Measurements from ENCODE around the gene ASPHD2. TPM values are rescaled to one million over a fixed set of nuclear protein-coding genes. Genes with fewer than 3 reads are reported as not detected.

ASPHD2 gene
- total and polyA plus RNA-seq, 10 of the 15 experiments (the other 5 are each of a cell fraction or from before 2014, with no cell fraction given), result 1.6 to 10.6 (median 5.2) TPM

- in situ Hi-C loops (cut with MboI) (no loop called here), intact Hi-C loops (cut with micrococcal nuclease; ENCODE audit: unreplicated experiment) (no loop called here)
- no peak overlapping the region for H3K4me3 ChIP-seq
- ChIA-PET SMC1A (ENCODE audit: uncharacterized antibody, unreplicated experiment) (interaction anchor here (0.7 to 1.1 kb wide), 2 partner anchors 21 to 73 kb away, joined by 3 to 4 read pairs; no protein-coding TSS in a partner anchor), CTCF (no interaction called here), RAD21 (ENCODE audit: unreplicated experiment) (no interaction called here), POLR2A (no interaction called here)
- ATAC-seq (no peak), DNase-seq (ENCODE audit: low read depth, low spot score) (no peak), FAIRE-seq (no peak)
- peaks cover 5 to 7% of the 10 kb centered on the region in 2 experiments; a peak in 3 of 4 replicates for H3K36me3 ChIP-seq (ENCODE audit: control insufficient read depth in 2 of 2, insufficient read depth in 2 of 2, low read length in 1 of 2)
- TF ChIP-seq CBX3 (IDR thresholded peaks at IDR 0.05; ENCODE audit: borderline replicate concordance, low read depth) (no peak), SMARCA5 (IDR thresholded peaks at IDR 0.05) (0 out of 2 replicates have a peak, but pooled peaks have one; percentile 26)
- BruUV-seq (replicated peaks), result no TSS peak
- no peak overlapping the region for H2AFZ ChIP-seq (ENCODE audit: control insufficient read depth, low read depth, low read length)
- H4K20me1 ChIP-seq (ENCODE audit: control insufficient read depth, insufficient read depth), result peaks cover 4% of the 10 kb centered on the region; the same call in 1 of the 2 replicates
- H3K4me2 ChIP-seq (ENCODE audit: control insufficient read depth, insufficient read depth), result no peak overlapping the region
- no peaks in the 10 kb centered on the region for H3K27me3 ChIP-seq (replicated peaks in 1 of 2; ENCODE audit: control insufficient read depth in 2 of 2, insufficient read depth in 2 of 2, low read length in 1 of 2)
- no peak overlapping the region for H3K9ac ChIP-seq (ENCODE audit: control insufficient read depth, insufficient read depth, low read length)
- H3K4me1 ChIP-seq (ENCODE audit: control insufficient read depth, insufficient read depth, low read length), result no peaks in the 10 kb centered on the region
- H3K9me3 ChIP-seq (replicated peaks; ENCODE audit: control insufficient read depth, insufficient read depth, low read length), result no peaks in the 10 kb centered on the region
- H3K79me2 ChIP-seq (ENCODE audit: control insufficient read depth, insufficient read depth, low read length), result peaks cover 6% of the 10 kb centered on the region
- 72% methylated on average over 3 of the region's 3 CpGs for WGBS (ENCODE audit: insufficient coverage, insufficient replicate concordance, low lambda C conversion rate, missing lambda C conversion rate)
- H3K27ac ChIP-seq (ENCODE audit: control insufficient read depth, insufficient read depth), result no peak overlapping the region
These were observed 10.5 kb downstream of the ASPHD2 start for GRCh38 chr22:26439559-26439958.

GRCh38 chr22:26442086-26442756 is 13.2 kb downstream of the ASPHD2 start:
- no peaks in the 10 kb centered on the region for H4K20me1 ChIP-seq (ENCODE audit: control insufficient read depth, insufficient read depth)
- CTCF ChIA-PET, result interaction anchor here (1.1 to 1.3 kb wide), 2 partner anchors 12 to 37 kb away, joined by 3 to 5 read pairs; no protein-coding TSS in a partner anchor
- RAD21 ChIA-PET (ENCODE audit: unreplicated experiment), result interaction anchor here (1.2 kb wide), 2 partner anchors 18 to 223 kb away, joined by 3 read pairs; no protein-coding TSS in a partner anchor
- H3K27ac ChIP-seq (ENCODE audit: control insufficient read depth, insufficient read depth), result no peak overlapping the region
- no peak overlapping the region for H3K4me3 ChIP-seq
- ATAC-seq (no peak), DNase-seq (ENCODE audit: low read depth, low spot score) (no peak), FAIRE-seq (no peak)
- H3K9me3 ChIP-seq (replicated peaks; ENCODE audit: control insufficient read depth, insufficient read depth, low read length), result no peaks in the 10 kb centered on the region
- peaks cover 4% of the 10 kb centered on the region for H3K79me2 ChIP-seq (ENCODE audit: control insufficient read depth, insufficient read depth, low read length)
- H3K4me2 ChIP-seq (ENCODE audit: control insufficient read depth, insufficient read depth), result no peak overlapping the region
- in situ Hi-C loops (cut with MboI) (no loop called here), intact Hi-C loops (cut with micrococcal nuclease; ENCODE audit: unreplicated experiment) (no loop called here)
- WGBS (ENCODE audit: insufficient coverage, insufficient replicate concordance, low lambda C conversion rate, missing lambda C conversion rate), result 85% methylated on average over 4 of the region's 4 CpGs
- no peak overlapping the region for H3K9ac ChIP-seq (ENCODE audit: control insufficient read depth, insufficient read depth, low read length)
- no peak overlapping the region for H2AFZ ChIP-seq (ENCODE audit: control insufficient read depth, low read depth, low read length)
- H3K36me3 ChIP-seq (ENCODE audit: control insufficient read depth in 2 of 2, insufficient read depth in 2 of 2, low read length in 1 of 2), result peaks cover 3 to 7% of the 10 kb centered on the region in 2 experiments; a peak in 3 of 4 replicates
- TF ChIP-seq MEF2B (IDR thresholded peaks at IDR 0.05; ENCODE audit: partially characterized antibody, poor library complexity, severe bottlenecking) (no peak), FOXM1 (IDR thresholded peaks at IDR 0.05; ENCODE audit: low read depth, low read length) (no peak), IKZF2 (IDR thresholded peaks at IDR 0.05) (peak; percentile 22 to 28; a peak in 2 of 4 replicates), EED (IDR thresholded peaks at IDR 0.05; ENCODE audit: low read depth) (no peak), SPI1 (IDR thresholded peaks at IDR 0.05; ENCODE audit: borderline replicate concordance, insufficient read depth, low read depth, low read length) (peak; percentile 76), IKZF1 (conservative IDR thresholded peaks at IDR 0.05) (peak; percentile 18; the same call in 1 of the 2 replicates)
- SMC1A ChIA-PET (ENCODE audit: uncharacterized antibody, unreplicated experiment), result interaction anchor here (0.6 to 0.9 kb wide), 2 partner anchors 12 to 1373 kb away, joined by 3 read pairs; no protein-coding TSS in a partner anchor
- POLR2A ChIA-PET, result interaction anchor here (1.9 kb wide), 1 partner anchor 12 kb away, joined by 7 read pairs; no protein-coding TSS in a partner anchor
- no peaks in the 10 kb centered on the region for H3K27me3 ChIP-seq (replicated peaks in 1 of 2; ENCODE audit: control insufficient read depth in 2 of 2, insufficient read depth in 2 of 2, low read length in 1 of 2)
- no peaks in the 10 kb centered on the region for H3K4me1 ChIP-seq (ENCODE audit: control insufficient read depth, insufficient read depth, low read length)
- no TSS peak for BruUV-seq (replicated peaks)
